CD4-positive, alpha-beta T cell (primary cell): ENCODE data around the gene DGKB. TPM values are rescaled to one million over a fixed set of nuclear protein-coding genes. Genes with fewer than 3 reads are reported as not detected.

ENCODE experiments used
- ATAC-seq: fragments of 200-7000 bp; cut with Tn5 transposase; one replicate; pipeline ENCODE4 v1.10.0; 2022; ENCODE audit warnings: mild to moderate bottlenecking; ENCODE audit not compliant: poor library complexity
- CTCF ChIA-PET: fragments of 350-600 bp; sonication (Branson Sonifier 250); formaldehyde crosslinking; loops from one replicate; lab custom pipeline; 2021; ENCODE audit warnings: antibody characterized with exemption, inconsistent platforms; lab: Charles Lee
- POLR2A ChIA-PET: fragments of 350-600 bp; sonication (Branson Sonifier 250); formaldehyde crosslinking; loops from one replicate; lab custom pipeline; 2021; ENCODE audit warnings: antibody characterized with exemption, inconsistent platforms; lab: Charles Lee
- DNase-seq, 14 experiments: peaks; one replicate each; pipeline ENCODE4 v3.0.0-alpha.2; 2013 to 2020; ENCODE audit warnings: mixed read lengths in 2 of 14
- H3K27ac ChIP-seq, 2 donors: one replicate each; pipeline versions ENCODE4 v1.5.1 to v1.7.0; 2013; ENCODE audit warnings: low read length in 2 of 2, low read depth in 1 of 2, mild to moderate bottlenecking in 1 of 2
- H3K27me3 ChIP-seq, 2 experiments: 1 replicate in 1 of 2; 2 replicates in 1 of 2; pipeline versions ENCODE4 v1.6.1 to v1.7.0; 2013; ENCODE audit warnings: low read length in 2 of 2, control low read depth in 1 of 2, mild to moderate bottlenecking in 1 of 2, moderate library complexity in 1 of 2; ENCODE audit not compliant: insufficient read depth in 2 of 2, control insufficient read depth in 1 of 2
- H3K36me3 ChIP-seq: one replicate; pipeline ENCODE4 v1.6.1; 2013; ENCODE audit warnings: low read length, control low read depth; ENCODE audit not compliant: insufficient read depth
- H3K4me1 ChIP-seq: one replicate; pipeline ENCODE4 v1.6.1; 2013; ENCODE audit warnings: low read length, control low read depth; ENCODE audit not compliant: insufficient read depth
- H3K4me3 ChIP-seq: one replicate; pipeline ENCODE4 v1.5.1; 2013; ENCODE audit warnings: mild to moderate bottlenecking, low read length, moderate library complexity
- H3K9me3 ChIP-seq, 2 experiments: 1 replicate in 1 of 2; 2 replicates in 1 of 2; pipeline versions ENCODE4 v1.6.1 to v1.7.0; 2013; ENCODE audit warnings: low read length in 2 of 2, mild to moderate bottlenecking in 2 of 2, control low read depth in 1 of 2, moderate library complexity in 1 of 2; ENCODE audit not compliant: control insufficient read depth in 1 of 2, insufficient read depth in 1 of 2
- H3K27ac Mint-ChIP-seq: one replicate; pipeline ENCODE4 v1.8.0; 2020; ENCODE audit warnings: mixed read lengths
- H3K27me3 Mint-ChIP-seq: one replicate; pipeline ENCODE4 v1.8.0; 2021; ENCODE audit warnings: mixed read lengths
- H3K36me3 Mint-ChIP-seq: one replicate; pipeline ENCODE4 v1.8.0; 2021; ENCODE audit warnings: low read depth, mixed read lengths
- H3K4me1 Mint-ChIP-seq: one replicate; pipeline ENCODE4 v1.8.0; 2021; ENCODE audit warnings: low read depth, mixed read lengths
- H3K4me3 Mint-ChIP-seq: one replicate; pipeline ENCODE4 v1.8.0; 2020; ENCODE audit warnings: mild to moderate bottlenecking, mixed read lengths
- H3K9me3 Mint-ChIP-seq: one replicate; pipeline ENCODE4 v1.8.0; 2020; ENCODE audit warnings: mixed read lengths
- intact Hi-C, 2 experiments: fragments of 100-400 bp; cut with DNase I in 1 of 2; cut with micrococcal nuclease in 1 of 2; formaldehyde crosslinking; loops; one replicate each; pipeline versions ENCODE4 v1.15.1 to v1.9.0; 2023 to 2025; cut with DNase I, micrococcal nuclease
- total RNA-seq, 174 experiments: library from RNA in 2 of 174; stranded (reverse) in 2 of 174; gene quantifications; one replicate each; pipeline ENCODE4 v1.2.3 and lab custom pipeline; 2021 to 2026
- TF ChIP-seq, protein P1 (sequence below): fragments of 200-600 bp; IDR thresholded peaks from one replicate; pipeline ENCODE4 v1.8.0; 2022; ENCODE audit warnings: antibody characterized with exemption, mild to moderate bottlenecking

Gene DGKB
- total RNA-seq, 2 experiments from 2014 or later = not detected

- Mint-ChIP-seq H3K4me1 (no peaks in the 10 kb centered on the region), H3K4me3 (no peak overlapping the region), H3K9me3 (peaks cover 8% of the 10 kb centered on the region), H3K27ac (no peak overlapping the region), H3K27me3 (no peaks in the 10 kb centered on the region), H3K36me3 (no peaks in the 10 kb centered on the region)
- intact Hi-C loops = no loop called here
- H3K27ac ChIP-seq = no peak overlapping the region
- H3K4me1 ChIP-seq = no peaks in the 10 kb centered on the region
- DNase-seq = no peak
- TF ChIP-seq, protein P1, sequence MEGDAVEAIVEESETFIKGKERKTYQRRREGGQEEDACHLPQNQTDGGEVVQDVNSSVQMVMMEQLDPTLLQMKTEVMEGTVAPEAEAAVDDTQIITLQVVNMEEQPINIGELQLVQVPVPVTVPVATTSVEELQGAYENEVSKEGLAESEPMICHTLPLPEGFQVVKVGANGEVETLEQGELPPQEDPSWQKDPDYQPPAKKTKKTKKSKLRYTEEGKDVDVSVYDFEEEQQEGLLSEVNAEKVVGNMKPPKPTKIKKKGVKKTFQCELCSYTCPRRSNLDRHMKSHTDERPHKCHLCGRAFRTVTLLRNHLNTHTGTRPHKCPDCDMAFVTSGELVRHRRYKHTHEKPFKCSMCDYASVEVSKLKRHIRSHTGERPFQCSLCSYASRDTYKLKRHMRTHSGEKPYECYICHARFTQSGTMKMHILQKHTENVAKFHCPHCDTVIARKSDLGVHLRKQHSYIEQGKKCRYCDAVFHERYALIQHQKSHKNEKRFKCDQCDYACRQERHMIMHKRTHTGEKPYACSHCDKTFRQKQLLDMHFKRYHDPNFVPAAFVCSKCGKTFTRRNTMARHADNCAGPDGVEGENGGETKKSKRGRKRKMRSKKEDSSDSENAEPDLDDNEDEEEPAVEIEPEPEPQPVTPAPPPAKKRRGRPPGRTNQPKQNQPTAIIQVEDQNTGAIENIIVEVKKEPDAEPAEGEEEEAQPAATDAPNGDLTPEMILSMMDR = no peak
- H3K9me3 ChIP-seq = peaks cover 3 to 14% of the 10 kb centered on the region in 2 experiments
- H3K36me3 ChIP-seq = no peaks in the 10 kb centered on the region
- CTCF ChIA-PET = no interaction called here
- ATAC-seq = no peak
- POLR2A ChIA-PET = no interaction called here
- no peaks in the 10 kb centered on the region for H3K27me3 ChIP-seq
- no peak overlapping the region for H3K4me3 ChIP-seq
Measured at GRCh38 chr7:14184292-14184864, 718.2 kb downstream of the DGKB start.

- CTCF ChIA-PET = no interaction called here
- TF ChIP-seq, protein P1 = no peak
Measured at GRCh38 chr7:14179781-14180180, 722.8 kb downstream of the DGKB start.

DNA sequence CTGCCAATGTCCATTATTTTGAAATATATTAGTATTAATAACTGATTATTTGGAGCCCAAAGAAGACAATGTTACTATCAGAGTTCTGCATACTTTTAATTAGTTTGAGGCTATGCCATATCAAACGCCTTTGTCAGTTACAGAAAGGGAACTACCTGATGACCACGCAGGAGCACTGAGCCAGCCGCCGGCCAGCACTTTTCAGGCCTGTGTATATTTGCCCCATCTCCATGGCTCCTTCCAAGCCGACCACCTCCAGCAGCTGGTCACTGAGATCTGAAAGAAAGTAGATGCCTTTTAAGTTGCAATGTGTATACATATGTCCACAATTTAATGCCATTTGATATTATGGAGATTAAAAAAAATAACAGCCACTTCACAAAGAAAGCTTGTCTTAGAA lies 724.7 kb downstream of the DGKB start:
- CTCF ChIA-PET = no interaction called here
- POLR2A ChIA-PET = no interaction called here

More at GRCh38 chr7:14179781-14180180, 722.8 kb downstream of the DGKB start:
- POLR2A ChIA-PET = no interaction called here
- H3K4me3 Mint-ChIP-seq = no peak overlapping the region
- no peak for DNase-seq
- no peaks in the 10 kb centered on the region for H3K4me1 Mint-ChIP-seq
- Histone ChIP-seq H3K9me3 (peaks cover 0 to 6% of the 10 kb centered on the region in 2 experiments), H3K4me1 (no peaks in the 10 kb centered on the region), H3K27ac (no peak overlapping the region), H3K36me3 (no peaks in the 10 kb centered on the region), H3K27me3 (no peaks in the 10 kb centered on the region), H3K4me3 (no peak overlapping the region)
- ATAC-seq = no peak
- no peaks in the 10 kb centered on the region for H3K36me3 Mint-ChIP-seq
- intact Hi-C loops = no loop called here
- no peak overlapping the region for H3K27ac Mint-ChIP-seq
- H3K27me3 Mint-ChIP-seq = no peaks in the 10 kb centered on the region
- H3K9me3 Mint-ChIP-seq = no peaks in the 10 kb centered on the region

More for the DNA sequence above, 724.7 kb downstream of the DGKB start:
- Histone ChIP-seq H3K4me3 (no peak overlapping the region), H3K27me3 (no peaks in the 10 kb centered on the region), H3K9me3 (no peaks in the 10 kb centered on the region), H3K36me3 (no peaks in the 10 kb centered on the region), H3K27ac (no peak overlapping the region), H3K4me1 (no peaks in the 10 kb centered on the region)
- H3K27me3 Mint-ChIP-seq = no peaks in the 10 kb centered on the region
- no peaks in the 10 kb centered on the region for H3K4me1 Mint-ChIP-seq
- TF ChIP-seq, protein P1 = no peak
- DNase-seq = no peak
- intact Hi-C loops = no loop called here
- no peak overlapping the region for H3K4me3 Mint-ChIP-seq
- H3K9me3 Mint-ChIP-seq = no peaks in the 10 kb centered on the region
- H3K27ac Mint-ChIP-seq = no peak overlapping the region
- no peaks in the 10 kb centered on the region for H3K36me3 Mint-ChIP-seq
- ATAC-seq = no peak
